Astrocyte of the cerebellum (primary cell): ENCODE measurements around the gene C19orf85.
"Not testable (repeated sequence)": the region's sequence is repeated elsewhere in the genome, so short reads cannot be mapped to it uniquely, and the experiment has no call there.

Source experiments
- DNase-seq: peaks from one replicate; pipeline ENCODE4 v3.0.0-alpha.2; 2011; ENCODE audit warnings: low read depth
- H3K4me3 ChIP-seq: 2 replicates; pipeline ENCODE4 v1.5.1; 2011; ENCODE audit warnings: mild to moderate bottlenecking, low read depth, low read length, moderate library complexity
- in situ Hi-C: cut with HindIII; loops from 2 replicates; pipeline ENCODE4 v1.10.0; 2017; ENCODE audit warnings: low sequenced_read_pairs
- TF ChIP-seq, protein P1 (sequence below): IDR thresholded peaks from 2 replicates; pipeline ENCODE4 v1.5.1; 2012; ENCODE audit warnings: low read length, low read depth, moderate library complexity, mild to moderate bottlenecking; ENCODE audit errors: missing control alignments

Gene C19orf85

DNA sequence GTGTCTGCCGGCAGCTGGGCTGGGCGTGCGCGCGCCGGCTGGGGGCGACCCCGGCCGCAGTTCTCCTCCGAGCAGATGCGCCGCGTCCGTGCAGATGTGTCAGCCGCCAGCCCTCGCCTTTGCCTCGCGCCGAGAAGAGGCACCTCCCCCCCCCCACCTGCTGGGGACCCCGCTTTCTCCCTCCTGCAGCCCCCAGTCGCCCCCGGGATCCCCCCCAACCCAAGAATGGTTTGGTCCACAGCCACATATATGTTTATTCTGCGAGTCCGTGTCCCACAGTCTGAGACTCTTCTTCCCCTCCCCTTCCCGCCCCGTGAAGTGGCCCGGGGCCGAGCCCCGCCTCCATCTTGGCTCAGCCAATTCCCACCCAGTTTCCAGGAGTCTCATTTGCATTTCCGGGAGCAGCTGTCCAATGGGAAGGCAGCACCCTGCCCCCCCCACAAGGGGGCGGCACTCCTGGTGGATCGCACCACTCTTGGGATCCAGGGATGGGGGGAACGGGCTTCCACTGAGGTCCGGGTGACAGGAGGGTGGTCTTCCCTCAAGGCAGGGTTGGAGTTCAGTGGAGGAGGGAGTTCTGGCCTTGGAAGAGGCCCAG is 11.7 kb downstream of the C19orf85 start:
- TF ChIP-seq, protein P1, sequence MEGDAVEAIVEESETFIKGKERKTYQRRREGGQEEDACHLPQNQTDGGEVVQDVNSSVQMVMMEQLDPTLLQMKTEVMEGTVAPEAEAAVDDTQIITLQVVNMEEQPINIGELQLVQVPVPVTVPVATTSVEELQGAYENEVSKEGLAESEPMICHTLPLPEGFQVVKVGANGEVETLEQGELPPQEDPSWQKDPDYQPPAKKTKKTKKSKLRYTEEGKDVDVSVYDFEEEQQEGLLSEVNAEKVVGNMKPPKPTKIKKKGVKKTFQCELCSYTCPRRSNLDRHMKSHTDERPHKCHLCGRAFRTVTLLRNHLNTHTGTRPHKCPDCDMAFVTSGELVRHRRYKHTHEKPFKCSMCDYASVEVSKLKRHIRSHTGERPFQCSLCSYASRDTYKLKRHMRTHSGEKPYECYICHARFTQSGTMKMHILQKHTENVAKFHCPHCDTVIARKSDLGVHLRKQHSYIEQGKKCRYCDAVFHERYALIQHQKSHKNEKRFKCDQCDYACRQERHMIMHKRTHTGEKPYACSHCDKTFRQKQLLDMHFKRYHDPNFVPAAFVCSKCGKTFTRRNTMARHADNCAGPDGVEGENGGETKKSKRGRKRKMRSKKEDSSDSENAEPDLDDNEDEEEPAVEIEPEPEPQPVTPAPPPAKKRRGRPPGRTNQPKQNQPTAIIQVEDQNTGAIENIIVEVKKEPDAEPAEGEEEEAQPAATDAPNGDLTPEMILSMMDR = no peak
- H3K4me3 ChIP-seq = no peak overlapping the region
- no peak for DNase-seq
- in situ Hi-C loops = no loop called here

DNA sequence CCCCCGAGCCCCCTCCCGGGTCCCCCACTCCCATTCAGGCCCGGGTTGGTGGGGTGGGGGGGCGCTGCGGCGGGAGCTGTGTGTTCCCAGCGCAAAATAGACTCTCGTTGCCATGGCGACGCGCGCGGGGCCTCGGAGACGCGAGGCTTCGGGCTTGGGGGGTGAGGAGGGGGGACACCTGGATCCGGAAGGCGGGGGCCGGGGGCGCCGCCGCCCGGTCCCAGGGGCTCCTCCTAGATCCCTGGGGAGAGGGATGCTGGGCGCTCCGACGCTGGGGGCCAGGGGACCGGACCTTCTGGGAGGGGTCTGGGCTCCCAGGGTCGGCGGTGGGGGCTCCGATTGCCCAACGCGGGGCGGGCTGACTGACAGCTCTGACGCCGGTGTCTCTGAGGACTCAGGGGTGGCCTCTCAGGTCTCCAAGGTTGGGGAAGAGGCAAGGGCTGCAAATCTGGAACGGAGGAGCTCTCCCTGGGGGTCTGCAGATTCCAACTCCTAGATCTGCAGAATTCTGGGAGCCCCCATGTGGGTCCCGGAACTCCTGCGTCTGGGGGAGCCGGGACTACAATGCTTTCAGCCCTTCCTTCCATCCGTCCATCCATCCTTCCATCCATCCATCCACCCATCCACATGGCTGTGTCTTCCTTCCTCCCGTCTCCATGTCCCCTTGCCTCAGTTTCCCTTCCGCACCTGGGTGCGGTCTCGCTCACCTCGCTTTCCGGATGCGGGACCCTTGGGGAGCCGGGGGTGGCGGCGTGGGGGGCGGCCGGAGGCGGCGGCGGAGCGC is 12.4 kb downstream of the C19orf85 start:
- H3K4me3 ChIP-seq = no peak overlapping the region
- in situ Hi-C loops = no loop called here
- TF ChIP-seq, protein P1 = no peak
- DNase-seq = no peak

DNA sequence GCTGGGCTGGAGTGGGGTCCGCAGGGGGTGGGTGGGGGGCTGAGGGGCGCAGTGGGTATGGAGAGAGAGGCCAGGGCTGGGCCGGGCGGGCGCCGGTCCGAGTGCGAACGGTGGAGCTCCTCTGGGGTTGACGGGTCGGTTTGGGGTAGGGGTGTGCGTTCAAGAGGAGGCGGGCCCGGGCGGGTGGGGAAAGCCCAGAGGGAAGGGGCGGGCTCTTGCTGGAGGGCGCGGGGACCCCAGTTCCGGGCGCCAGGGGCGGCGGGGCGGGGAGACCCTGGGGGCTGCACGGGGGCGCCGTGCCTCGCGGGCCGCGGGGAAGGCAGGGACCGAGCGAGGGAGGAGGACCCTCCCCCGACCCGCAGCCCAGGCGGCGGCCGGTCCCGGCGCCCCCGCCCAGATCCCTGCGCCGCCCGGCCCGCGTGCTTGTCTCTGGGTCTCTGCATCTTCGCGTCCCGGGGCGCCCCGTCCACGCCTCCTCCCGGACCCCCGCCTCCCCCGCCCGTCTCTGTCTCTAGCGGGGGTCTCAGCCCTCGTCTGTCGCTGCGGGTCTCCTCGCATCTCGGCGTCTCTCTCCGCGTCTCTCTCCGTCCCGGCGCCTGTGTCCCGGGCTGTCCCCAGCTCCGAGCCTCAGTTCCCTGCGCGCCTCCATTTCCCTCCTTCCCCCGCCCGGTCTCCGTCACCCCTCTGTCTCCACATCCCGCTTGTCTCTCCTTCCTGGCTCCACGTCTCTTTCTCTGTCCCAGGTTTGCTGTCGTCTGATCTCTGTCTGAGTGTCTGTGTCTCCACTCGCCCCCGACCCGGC is 13.2 kb downstream of the C19orf85 start:
- in situ Hi-C loops = no loop called here
- TF ChIP-seq, protein P1 = no peak
- H3K4me3 ChIP-seq = no peak overlapping the region
- DNase-seq = no peak

DNA sequence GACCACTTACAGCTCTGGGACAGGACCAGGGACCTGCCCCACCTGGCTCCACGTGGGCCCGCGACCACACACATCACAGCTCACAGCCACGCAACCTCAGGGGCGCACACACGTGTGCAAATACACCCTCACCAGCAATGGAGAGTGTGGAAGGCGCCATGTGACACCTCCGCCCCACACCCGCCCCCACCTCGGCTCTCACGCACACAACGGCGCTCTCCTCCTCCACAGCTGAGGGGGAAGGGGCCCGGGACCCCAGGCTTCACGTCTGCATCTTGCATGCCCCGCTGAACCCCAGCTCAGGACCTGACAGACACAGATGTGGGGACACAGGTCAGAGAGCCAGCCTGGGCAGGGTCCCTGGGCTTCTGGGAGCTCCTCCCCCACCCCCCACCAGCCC is 15.1 kb downstream of the C19orf85 start:
- no peak overlapping the region for H3K4me3 ChIP-seq
- TF ChIP-seq, protein P1 = no peak
- in situ Hi-C loops = no loop called here
- DNase-seq = no peak

DNA sequence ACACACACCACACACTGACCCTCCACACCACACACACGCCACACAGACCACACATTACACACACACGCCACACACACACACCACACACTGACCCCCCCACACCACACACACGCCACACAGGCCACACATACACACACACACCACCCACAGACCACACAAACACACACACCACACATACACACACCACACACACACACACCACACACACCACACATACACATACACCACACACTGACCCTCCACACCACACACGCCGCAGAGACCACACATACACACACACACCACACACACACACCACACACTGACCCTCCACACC is 16.4 kb downstream of the C19orf85 start:
- H3K4me3 ChIP-seq, DNase-seq, in situ Hi-C loops: not testable (repeated sequence)

DNA sequence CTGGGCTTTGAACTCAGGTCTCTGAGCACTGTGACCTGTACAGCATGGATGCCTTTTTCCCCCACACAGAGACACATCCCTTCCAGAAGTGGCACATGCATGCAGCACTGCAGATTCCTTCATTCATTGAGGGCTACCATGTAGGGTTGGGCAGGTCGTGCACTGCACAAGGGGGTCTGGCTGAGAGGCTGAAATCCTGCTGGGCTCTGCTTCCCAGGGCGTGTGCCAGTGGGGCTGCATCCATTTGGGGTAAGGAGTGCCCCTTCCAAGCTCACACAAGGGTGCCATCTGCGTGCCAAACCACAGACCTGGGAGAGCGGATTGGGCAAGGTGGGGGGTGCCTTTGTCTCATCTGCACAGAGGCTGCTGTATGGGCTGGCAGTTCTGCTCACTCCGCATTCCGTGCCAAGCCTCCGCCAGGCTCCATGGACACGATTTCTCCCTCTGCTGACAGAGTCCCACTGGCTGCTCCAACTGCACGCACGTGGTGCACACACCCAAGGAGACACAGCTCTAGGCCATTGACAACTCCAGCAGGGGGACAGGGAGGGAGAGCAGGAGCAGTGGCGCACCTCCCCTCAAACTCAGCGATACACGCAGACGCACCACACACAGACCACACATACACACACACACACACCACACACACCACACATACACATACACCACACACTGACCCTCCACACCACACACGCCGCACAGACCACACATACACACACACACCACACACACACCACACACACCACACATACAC is 17.0 kb downstream of the C19orf85 start:
- in situ Hi-C loops = no loop called here
- DNase-seq = no peak
- no peak overlapping the region for H3K4me3 ChIP-seq
- TF ChIP-seq, protein P1 = no peak
